Liver (tissue), 9 donors: ENCODE results near the gene KCNA2. TPM values are rescaled to one million over a fixed set of nuclear protein-coding genes. Genes with fewer than 3 reads are reported as not detected.

Experiments used
- DNase-seq: peaks from one replicate; pipeline ENCODE4 v3.0.0-alpha.2; 2017; ENCODE audit warnings: low spot score
- H3K27ac ChIP-seq, 2 donors: one replicate each; pipeline ENCODE4 v1.7.0; 2013; ENCODE audit warnings: inconsistent platforms in 2 of 2, low read length in 2 of 2, control low read depth in 1 of 2, low read depth in 1 of 2, mild to moderate bottlenecking in 1 of 2
- H3K27me3 ChIP-seq, 4 donors: one replicate each; pipeline versions ENCODE4 v1.6.1 to v1.7.0; 2013; ENCODE audit warnings: low read length in 3 of 4, inconsistent platforms in 1 of 4, mild to moderate bottlenecking in 1 of 4, moderate library complexity in 1 of 4; ENCODE audit not compliant: control insufficient read depth in 4 of 4, insufficient read depth in 4 of 4
- H3K36me3 ChIP-seq, 4 donors: one replicate each; pipeline versions ENCODE4 v1.6.1 to v1.7.0; 2013; ENCODE audit warnings: low read length in 3 of 4, mild to moderate bottlenecking in 3 of 4, low read depth in 1 of 4, moderate library complexity in 1 of 4; ENCODE audit not compliant: control insufficient read depth in 4 of 4, insufficient read depth in 3 of 4
- H3K4me1 ChIP-seq, 4 donors: one replicate each; pipeline versions ENCODE4 v1.6.1 to v1.7.0; 2013; ENCODE audit warnings: low read length in 3 of 4, mild to moderate bottlenecking in 3 of 4, moderate library complexity in 1 of 4; ENCODE audit not compliant: control insufficient read depth in 4 of 4, insufficient read depth in 4 of 4
- H3K4me3 ChIP-seq, 3 donors: one replicate each; pipeline versions ENCODE4 v1.6.1 to v1.7.0; 2013; ENCODE audit warnings: low read length in 3 of 3, control low read depth in 1 of 3, low read depth in 1 of 3, mild to moderate bottlenecking in 1 of 3
- H3K9ac ChIP-seq, 2 donors: one replicate each; pipeline ENCODE4 v1.7.0; 2013; ENCODE audit warnings: low read length in 2 of 2, mild to moderate bottlenecking in 2 of 2, moderate library complexity in 2 of 2, control low read depth in 1 of 2, low read depth in 1 of 2
- H3K9me3 ChIP-seq, 4 donors: one replicate each; pipeline versions ENCODE4 v1.6.1 to v1.7.0; 2013; ENCODE audit warnings: low read length in 3 of 4; ENCODE audit not compliant: control insufficient read depth in 4 of 4
- ATF3 ChIP-seq: IDR thresholded peaks from 2 replicates; pipeline ENCODE4 v1.6.1; 2016; ENCODE audit warnings: antibody characterized with exemption
- EGR1 ChIP-seq, 2 donors: IDR thresholded peaks; 2 replicates each; pipeline ENCODE4 v1.6.1; 2016 to 2018; ENCODE audit warnings: antibody characterized with exemption in 2 of 2, low read depth in 2 of 2
- FOXA1 ChIP-seq: IDR thresholded peaks from 2 replicates; pipeline ENCODE4 v1.6.1; 2016; ENCODE audit warnings: antibody characterized with exemption
- FOXA2 ChIP-seq: IDR thresholded peaks from 2 replicates; pipeline ENCODE4 v1.6.1; 2016; ENCODE audit warnings: antibody characterized with exemption
- GABPA ChIP-seq, 2 donors: IDR thresholded peaks in 1 of 2; conservative IDR thresholded peaks in 1 of 2; 2 replicates each; pipeline ENCODE4 v1.6.1; 2016; ENCODE audit warnings: antibody characterized with exemption in 2 of 2, mild to moderate bottlenecking in 1 of 2, moderate library complexity in 1 of 2
- HNF4A ChIP-seq, 2 donors: conservative IDR thresholded peaks; 2 replicates each; pipeline ENCODE4 v1.6.1; 2016; ENCODE audit warnings: antibody characterized with exemption in 2 of 2, mild to moderate bottlenecking in 2 of 2
- HNF4G ChIP-seq: IDR thresholded peaks from 2 replicates; pipeline ENCODE4 v1.6.1; 2016; ENCODE audit warnings: antibody characterized with exemption
- JUND ChIP-seq, 2 donors: IDR thresholded peaks; 2 replicates each; pipeline ENCODE4 v1.6.1; 2016; ENCODE audit warnings: antibody characterized with exemption in 2 of 2
- MAX ChIP-seq: IDR thresholded peaks from 2 replicates; pipeline ENCODE4 v1.6.1; 2016; ENCODE audit warnings: antibody characterized with exemption
- NR2F2 ChIP-seq: IDR thresholded peaks from 2 replicates; pipeline ENCODE4 v1.6.1; 2016; ENCODE audit warnings: antibody characterized with exemption
- RAD21 ChIP-seq, 2 donors: IDR thresholded peaks; 2 replicates each; pipeline ENCODE4 v1.6.1; 2016; ENCODE audit warnings: antibody characterized with exemption in 2 of 2, mild to moderate bottlenecking in 2 of 2
- REST ChIP-seq: IDR thresholded peaks from 2 replicates; pipeline ENCODE4 v1.6.1; 2016; ENCODE audit warnings: antibody characterized with exemption, mild to moderate bottlenecking
- RXRA ChIP-seq, 2 donors: IDR thresholded peaks; 2 replicates each; pipeline ENCODE4 v1.6.1; 2017 to 2018; ENCODE audit warnings: antibody characterized with exemption in 2 of 2, mild to moderate bottlenecking in 1 of 2
- SP1 ChIP-seq: IDR thresholded peaks from 2 replicates; pipeline ENCODE4 v1.6.1; 2018; ENCODE audit warnings: antibody characterized with exemption, mild to moderate bottlenecking
- TAF1 ChIP-seq: conservative IDR thresholded peaks from 2 replicates; pipeline ENCODE4 v1.6.1; 2016; ENCODE audit warnings: antibody characterized with exemption, mild to moderate bottlenecking
- YY1 ChIP-seq: IDR thresholded peaks from 2 replicates; pipeline ENCODE4 v1.6.1; 2016; ENCODE audit warnings: antibody characterized with exemption, mild to moderate bottlenecking
- ZBTB33 ChIP-seq: IDR thresholded peaks from 2 replicates; pipeline ENCODE4 v1.6.1; 2016; ENCODE audit warnings: antibody characterized with exemption
- WGBS: extraction: QIAGEN DNeasy Blood & Tissue Kit; methylation state at CpG from one replicate; pipeline ENCODE4 v1.1.7; 2013; 5-methylcytosine and 5-hydroxymethylcytosine counted together
- polyA plus RNA-seq, 2 donors: library from polyadenylated mRNA; stranded (reverse) in 1 of 2; unstranded in 1 of 2; fragments of 200-250 nt in 1 of 2; fragments of >200 nt in 1 of 2; fragmentation: Nextera tagmentation in 1 of 2; extraction: Ambion mirVana in 1 of 2; gene quantifications; one replicate each; pipeline versions ENCODE4 v1.2.1 to v1.2.3, GENCODE V29; 2013 to 2015
- total RNA-seq, 2 donors: library from RNA; depleted of rRNA; stranded (reverse); fragments of >200 nt; gene quantifications; one replicate each; pipeline ENCODE4 v1.2.3, GENCODE V29; 2014
- TF ChIP-seq, protein P1 (sequence below): fragments of 150-350 bp; IDR thresholded peaks from 2 replicates; pipeline ENCODE4 v1.5.1; 2017; ENCODE audit warnings: improper control_type of control experiment, low read depth, low read length; ENCODE audit not compliant: missing input control
- donor health status: healthy.
- donor health status: healthy.
- donor health status: healthy.
- donor health status: healthy.
- donor health status: healthy.

The KCNA2 gene
- total and polyA plus RNA-seq, 4 donors, result 0.02 to 0.08 TPM; not detected in 2

- H3K9me3 ChIP-seq, result no peaks in the 10 kb centered on the region
- no peak overlapping the region for H3K27ac ChIP-seq
- no peak for DNase-seq
- WGBS, result 97% methylated on average over 1 of the region's 1 CpG
- H3K4me3 ChIP-seq, result no peak overlapping the region
- no peaks in the 10 kb centered on the region for H3K36me3 ChIP-seq
- H3K27me3 ChIP-seq, result peaks cover 0 to 5% (median 2%) of the 10 kb centered on the region in 4 donors
- H3K9ac ChIP-seq, result no peak overlapping the region
- no peaks in the 10 kb centered on the region for H3K4me1 ChIP-seq
- TF ChIP-seq GABPA (IDR thresholded peaks at IDR 0.05 in 1 of 2, conservative IDR thresholded peaks at IDR 0.05 in 1 of 2) (no peak), REST (no peak), ZBTB33 (no peak), HNF4G (no peak), EGR1 (IDR thresholded peaks at IDR 0.05; ENCODE audit: low read depth in 2 of 2) (no peak), FOXA1 (no peak), MAX (no peak), JUND (IDR thresholded peaks at IDR 0.05) (no peak), SP1 (no peak), NR2F2 (no peak), TAF1 (no peak), RAD21 (IDR thresholded peaks at IDR 0.05) (no peak), YY1 (no peak), FOXA2 (no peak), HNF4A (conservative IDR thresholded peaks at IDR 0.05) (no peak), RXRA (IDR thresholded peaks at IDR 0.05) (no peak), ATF3 (no peak)
- TF ChIP-seq, protein P1, sequence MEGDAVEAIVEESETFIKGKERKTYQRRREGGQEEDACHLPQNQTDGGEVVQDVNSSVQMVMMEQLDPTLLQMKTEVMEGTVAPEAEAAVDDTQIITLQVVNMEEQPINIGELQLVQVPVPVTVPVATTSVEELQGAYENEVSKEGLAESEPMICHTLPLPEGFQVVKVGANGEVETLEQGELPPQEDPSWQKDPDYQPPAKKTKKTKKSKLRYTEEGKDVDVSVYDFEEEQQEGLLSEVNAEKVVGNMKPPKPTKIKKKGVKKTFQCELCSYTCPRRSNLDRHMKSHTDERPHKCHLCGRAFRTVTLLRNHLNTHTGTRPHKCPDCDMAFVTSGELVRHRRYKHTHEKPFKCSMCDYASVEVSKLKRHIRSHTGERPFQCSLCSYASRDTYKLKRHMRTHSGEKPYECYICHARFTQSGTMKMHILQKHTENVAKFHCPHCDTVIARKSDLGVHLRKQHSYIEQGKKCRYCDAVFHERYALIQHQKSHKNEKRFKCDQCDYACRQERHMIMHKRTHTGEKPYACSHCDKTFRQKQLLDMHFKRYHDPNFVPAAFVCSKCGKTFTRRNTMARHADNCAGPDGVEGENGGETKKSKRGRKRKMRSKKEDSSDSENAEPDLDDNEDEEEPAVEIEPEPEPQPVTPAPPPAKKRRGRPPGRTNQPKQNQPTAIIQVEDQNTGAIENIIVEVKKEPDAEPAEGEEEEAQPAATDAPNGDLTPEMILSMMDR, result no peak
Measured at GRCh38 chr1:110573314-110573713, 32.8 kb downstream of the KCNA2 start.
